ENCODE measurements around the gene LRRK1.
"Not testable (repeated sequence)": the region's sequence is repeated elsewhere in the genome, so short reads cannot be mapped to it uniquely, and the experiment has no call there.

Gene LRRK1

GRCh38 chr15:101093958-101094357 is 174.8 kb downstream of the LRRK1 start:
- Histone ChIP-seq H3K36me3 (no peaks in the 10 kb centered on the region), H3K4me1 (peaks cover 0 to 22% (median 7%) of the 10 kb centered on the region in 4 donors), H3K4me3 (no peak overlapping the region), H3K27me3 (no peaks in the 10 kb centered on the region), H3K9me3 (no peaks in the 10 kb centered on the region), H3K27ac (no peak overlapping the region)
- DNase-seq: no peak
- intact Hi-C loops (cut with DNase I; ENCODE audit: low total_unique reads): no loop called here
- no peak for TF ChIP-seq CTCF (IDR thresholded peaks at IDR 0.05)

- DNase-seq; H3K27me3 ChIP-seq; intact Hi-C loops (cut with DNase I; ENCODE audit: low total_unique reads); H3K4me3 ChIP-seq; H3K36me3 ChIP-seq; H3K9me3 ChIP-seq; H3K27ac ChIP-seq: not testable (repeated sequence)
- peaks cover 0 to 15% (median 3%) of the 10 kb centered on the region in 4 donors for H3K4me1 ChIP-seq
Observed at GRCh38 chr15:101095796-101096406, 176.7 kb downstream of the LRRK1 start.

GRCh38 chr15:101097111-101097510 is 178.0 kb downstream of the LRRK1 start:
- Histone ChIP-seq H3K9me3 (no peaks in the 10 kb centered on the region), H3K4me3 (no peak overlapping the region), H3K36me3 (no peaks in the 10 kb centered on the region), H3K4me1 (peaks cover 0 to 3% (median 0%) of the 10 kb centered on the region in 4 donors), H3K27ac (no peak overlapping the region), H3K27me3 (no peaks in the 10 kb centered on the region)
- no peak for DNase-seq
- intact Hi-C loops (cut with DNase I; ENCODE audit: low total_unique reads): no loop called here
- TF ChIP-seq CTCF (IDR thresholded peaks at IDR 0.05): no peak

GRCh38 chr15:101099183-101099582 is 180.0 kb downstream of the LRRK1 start:
- no peak for TF ChIP-seq CTCF (IDR thresholded peaks at IDR 0.05)
- Histone ChIP-seq H3K9me3 (no peaks in the 10 kb centered on the region), H3K4me3 (no peak overlapping the region), H3K27ac (no peak overlapping the region), H3K4me1 (no peaks in the 10 kb centered on the region), H3K36me3 (no peaks in the 10 kb centered on the region), H3K27me3 (no peaks in the 10 kb centered on the region)
- intact Hi-C loops (cut with DNase I; ENCODE audit: low total_unique reads): no loop called here
- no peak for DNase-seq

- intact Hi-C loops (cut with DNase I; ENCODE audit: low total_unique reads): no loop called here
- Histone ChIP-seq H3K27me3 (no peaks in the 10 kb centered on the region), H3K36me3 (no peaks in the 10 kb centered on the region), H3K4me1 (no peaks in the 10 kb centered on the region), H3K27ac (no peak overlapping the region), H3K4me3 (no peak overlapping the region), H3K9me3 (no peaks in the 10 kb centered on the region)
- no peak for DNase-seq
- no peak for TF ChIP-seq CTCF (IDR thresholded peaks at IDR 0.05)
Observed at GRCh38 chr15:101100118-101100517, 181.0 kb downstream of the LRRK1 start.

GRCh38 chr15:101100593-101101442 is 181.7 kb downstream of the LRRK1 start:
- H3K36me3 ChIP-seq: no peaks in the 10 kb centered on the region
- intact Hi-C loops (cut with DNase I; ENCODE audit: low total_unique reads): no loop called here
- no peak overlapping the region for H3K27ac ChIP-seq
- TF ChIP-seq CTCF (IDR thresholded peaks at IDR 0.05): no peak
- DNase-seq: no peak
- no peaks in the 10 kb centered on the region for H3K4me1 ChIP-seq
- H3K9me3 ChIP-seq: no peaks in the 10 kb centered on the region
- H3K27me3 ChIP-seq: no peaks in the 10 kb centered on the region
- no peak overlapping the region for H3K4me3 ChIP-seq

Measured in tibial artery (tissue), 4 donors.